ENCODE measurements around the gene INPP4A. TPM values are rescaled to one million over a fixed set of nuclear protein-coding genes. Genes with fewer than 3 reads are reported as not detected.

The INPP4A gene
- total and polyA plus RNA-seq, 2 of the 13 experiments (the other 11 are each of a cell fraction or from before 2014, with no cell fraction given), result 10.1 to 10.9 TPM

DNA sequence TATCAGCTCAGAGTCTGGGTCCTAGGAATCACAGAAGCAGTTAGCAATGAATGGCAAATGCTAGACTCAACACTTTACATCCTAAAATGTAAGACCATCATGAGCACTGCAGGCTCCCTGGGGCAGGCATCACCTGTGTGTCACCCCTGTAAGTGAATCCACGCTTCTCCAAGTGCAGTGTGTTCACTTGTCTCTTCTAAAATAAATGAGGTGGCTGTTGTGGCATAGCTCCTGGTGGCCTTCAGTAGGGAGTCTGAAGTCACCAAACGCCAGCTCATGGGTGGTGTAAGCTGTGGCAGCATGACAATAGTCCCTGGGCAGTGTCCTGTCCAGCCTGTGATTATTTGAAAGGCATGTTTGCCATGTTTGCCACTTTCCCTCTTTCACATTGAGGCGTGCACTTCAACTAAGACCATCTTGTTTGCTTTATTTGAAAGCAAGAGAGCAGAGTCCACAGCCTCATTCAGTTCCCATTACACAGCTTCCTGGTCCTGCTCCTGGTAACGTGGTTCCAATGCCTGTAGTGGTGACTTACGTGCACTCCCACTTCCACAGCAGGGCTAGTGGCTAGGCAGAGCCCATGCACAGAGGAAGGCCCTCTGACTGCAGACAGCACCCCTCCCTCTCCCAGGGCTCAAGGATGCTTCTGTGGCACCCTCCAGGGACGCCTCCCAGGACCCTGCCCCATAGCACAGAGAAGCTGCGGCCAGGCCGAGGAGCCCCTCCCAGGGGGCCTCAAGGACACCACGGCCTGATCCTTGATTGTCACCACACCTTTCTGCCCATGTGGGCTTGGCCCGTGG lies 139.4 kb downstream of the INPP4A start (continued):
- TF ChIP-seq ZNF550 (CRISPR knock-in tag; IDR thresholded peaks at IDR 0.05; ENCODE audit: borderline replicate concordance) (no peak), SAP130 (CRISPR knock-in tag; IDR thresholded peaks at IDR 0.05; ENCODE audit: low read depth) (peak; percentile 94), POLR2A (IDR thresholded peaks at IDR 0.05; ENCODE audit: insufficient read depth in 1 of 2, low read depth in 2 of 2, low read length in 2 of 2) (peak; percentile 56 to 71), ZNF644 (CRISPR knock-in tag; IDR thresholded peaks at IDR 0.05; ENCODE audit: low read depth) (peak; percentile 97), EP300 (IDR thresholded peaks at IDR 0.05; ENCODE audit: low read depth in 2 of 2, low read length in 2 of 2) (0 out of 4 replicates have a peak, but pooled peaks of 1 of the 2 experiments have one; percentile 57), EP300 (CRISPR knock-in tag; IDR thresholded peaks at IDR 0.05; ENCODE audit: borderline replicate concordance) (peak; percentile 55; the same call in 1 of the 2 replicates), MAFK (conservative IDR thresholded peaks at IDR 0.05 in 1 of 2, IDR thresholded peaks at IDR 0.05 in 1 of 2; ENCODE audit: low read length in 2 of 2) (no peak), ZNF883 (CRISPR knock-in tag; IDR thresholded peaks at IDR 0.05; ENCODE audit: not compliant biosample characterization) (no peak), ZNF605 (CRISPR knock-in tag; IDR thresholded peaks at IDR 0.05) (peak; percentile 54)
- TF ChIP-seq, protein P1, sequence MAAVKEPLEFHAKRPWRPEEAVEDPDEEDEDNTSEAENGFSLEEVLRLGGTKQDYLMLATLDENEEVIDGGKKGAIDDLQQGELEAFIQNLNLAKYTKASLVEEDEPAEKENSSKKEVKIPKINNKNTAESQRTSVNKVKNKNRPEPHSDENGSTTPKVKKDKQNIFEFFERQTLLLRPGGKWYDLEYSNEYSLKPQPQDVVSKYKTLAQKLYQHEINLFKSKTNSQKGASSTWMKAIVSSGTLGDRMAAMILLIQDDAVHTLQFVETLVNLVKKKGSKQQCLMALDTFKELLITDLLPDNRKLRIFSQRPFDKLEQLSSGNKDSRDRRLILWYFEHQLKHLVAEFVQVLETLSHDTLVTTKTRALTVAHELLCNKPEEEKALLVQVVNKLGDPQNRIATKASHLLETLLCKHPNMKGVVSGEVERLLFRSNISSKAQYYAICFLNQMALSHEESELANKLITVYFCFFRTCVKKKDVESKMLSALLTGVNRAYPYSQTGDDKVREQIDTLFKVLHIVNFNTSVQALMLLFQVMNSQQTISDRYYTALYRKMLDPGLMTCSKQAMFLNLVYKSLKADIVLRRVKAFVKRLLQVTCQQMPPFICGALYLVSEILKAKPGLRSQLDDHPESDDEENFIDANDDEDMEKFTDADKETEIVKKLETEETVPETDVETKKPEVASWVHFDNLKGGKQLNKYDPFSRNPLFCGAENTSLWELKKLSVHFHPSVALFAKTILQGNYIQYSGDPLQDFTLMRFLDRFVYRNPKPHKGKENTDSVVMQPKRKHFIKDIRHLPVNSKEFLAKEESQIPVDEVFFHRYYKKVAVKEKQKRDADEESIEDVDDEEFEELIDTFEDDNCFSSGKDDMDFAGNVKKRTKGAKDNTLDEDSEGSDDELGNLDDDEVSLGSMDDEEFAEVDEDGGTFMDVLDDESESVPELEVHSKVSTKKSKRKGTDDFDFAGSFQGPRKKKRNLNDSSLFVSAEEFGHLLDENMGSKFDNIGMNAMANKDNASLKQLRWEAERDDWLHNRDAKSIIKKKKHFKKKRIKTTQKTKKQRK (IDR thresholded peaks at IDR 0.05; ENCODE audit: low read length), result no peak
- TF ChIP-seq, protein P2, sequence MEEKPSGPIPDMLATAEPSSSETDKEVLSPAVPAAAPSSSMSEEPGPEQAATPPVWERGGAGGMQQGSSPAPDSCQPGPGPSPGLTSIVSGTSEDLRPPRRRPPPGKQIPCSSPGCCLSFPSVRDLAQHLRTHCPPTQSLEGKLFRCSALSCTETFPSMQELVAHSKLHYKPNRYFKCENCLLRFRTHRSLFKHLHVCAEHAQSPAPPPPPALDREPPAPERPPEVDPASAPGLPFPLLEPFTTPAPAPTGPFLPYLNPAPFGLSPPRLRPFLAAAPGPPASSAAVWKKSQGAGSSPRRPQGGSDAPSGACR (CRISPR knock-in tag; IDR thresholded peaks at IDR 0.05), result no peak
- TF ChIP-seq, protein P3, sequence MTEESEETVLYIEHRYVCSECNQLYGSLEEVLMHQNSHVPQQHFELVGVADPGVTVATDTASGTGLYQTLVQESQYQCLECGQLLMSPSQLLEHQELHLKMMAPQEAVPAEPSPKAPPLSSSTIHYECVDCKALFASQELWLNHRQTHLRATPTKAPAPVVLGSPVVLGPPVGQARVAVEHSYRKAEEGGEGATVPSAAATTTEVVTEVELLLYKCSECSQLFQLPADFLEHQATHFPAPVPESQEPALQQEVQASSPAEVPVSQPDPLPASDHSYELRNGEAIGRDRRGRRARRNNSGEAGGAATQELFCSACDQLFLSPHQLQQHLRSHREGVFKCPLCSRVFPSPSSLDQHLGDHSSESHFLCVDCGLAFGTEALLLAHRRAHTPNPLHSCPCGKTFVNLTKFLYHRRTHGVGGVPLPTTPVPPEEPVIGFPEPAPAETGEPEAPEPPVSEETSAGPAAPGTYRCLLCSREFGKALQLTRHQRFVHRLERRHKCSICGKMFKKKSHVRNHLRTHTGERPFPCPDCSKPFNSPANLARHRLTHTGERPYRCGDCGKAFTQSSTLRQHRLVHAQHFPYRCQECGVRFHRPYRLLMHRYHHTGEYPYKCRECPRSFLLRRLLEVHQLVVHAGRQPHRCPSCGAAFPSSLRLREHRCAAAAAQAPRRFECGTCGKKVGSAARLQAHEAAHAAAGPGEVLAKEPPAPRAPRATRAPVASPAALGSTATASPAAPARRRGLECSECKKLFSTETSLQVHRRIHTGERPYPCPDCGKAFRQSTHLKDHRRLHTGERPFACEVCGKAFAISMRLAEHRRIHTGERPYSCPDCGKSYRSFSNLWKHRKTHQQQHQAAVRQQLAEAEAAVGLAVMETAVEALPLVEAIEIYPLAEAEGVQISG (CRISPR knock-in tag; IDR thresholded peaks at IDR 0.05), result peak; percentile 85
- TF ChIP-seq, protein P4, sequence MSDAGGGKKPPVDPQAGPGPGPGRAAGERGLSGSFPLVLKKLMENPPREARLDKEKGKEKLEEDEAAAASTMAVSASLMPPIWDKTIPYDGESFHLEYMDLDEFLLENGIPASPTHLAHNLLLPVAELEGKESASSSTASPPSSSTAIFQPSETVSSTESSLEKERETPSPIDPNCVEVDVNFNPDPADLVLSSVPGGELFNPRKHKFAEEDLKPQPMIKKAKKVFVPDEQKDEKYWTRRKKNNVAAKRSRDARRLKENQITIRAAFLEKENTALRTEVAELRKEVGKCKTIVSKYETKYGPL (CRISPR knock-in tag; IDR thresholded peaks at IDR 0.05), result no peak
- TF ChIP-seq, protein P5, sequence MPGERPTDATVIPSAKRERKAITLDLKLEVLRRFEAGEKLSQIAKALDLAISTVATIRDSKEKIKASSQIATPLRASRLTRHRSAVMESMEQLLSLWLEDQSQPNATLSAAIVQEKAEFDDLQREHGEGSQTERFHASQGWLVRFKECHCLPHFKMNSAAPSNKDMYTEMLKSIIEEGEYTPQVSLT (CRISPR knock-in tag; IDR thresholded peaks at IDR 0.05; ENCODE audit: borderline replicate concordance, low read depth), result no peak
- TF ChIP-seq, protein P6, sequence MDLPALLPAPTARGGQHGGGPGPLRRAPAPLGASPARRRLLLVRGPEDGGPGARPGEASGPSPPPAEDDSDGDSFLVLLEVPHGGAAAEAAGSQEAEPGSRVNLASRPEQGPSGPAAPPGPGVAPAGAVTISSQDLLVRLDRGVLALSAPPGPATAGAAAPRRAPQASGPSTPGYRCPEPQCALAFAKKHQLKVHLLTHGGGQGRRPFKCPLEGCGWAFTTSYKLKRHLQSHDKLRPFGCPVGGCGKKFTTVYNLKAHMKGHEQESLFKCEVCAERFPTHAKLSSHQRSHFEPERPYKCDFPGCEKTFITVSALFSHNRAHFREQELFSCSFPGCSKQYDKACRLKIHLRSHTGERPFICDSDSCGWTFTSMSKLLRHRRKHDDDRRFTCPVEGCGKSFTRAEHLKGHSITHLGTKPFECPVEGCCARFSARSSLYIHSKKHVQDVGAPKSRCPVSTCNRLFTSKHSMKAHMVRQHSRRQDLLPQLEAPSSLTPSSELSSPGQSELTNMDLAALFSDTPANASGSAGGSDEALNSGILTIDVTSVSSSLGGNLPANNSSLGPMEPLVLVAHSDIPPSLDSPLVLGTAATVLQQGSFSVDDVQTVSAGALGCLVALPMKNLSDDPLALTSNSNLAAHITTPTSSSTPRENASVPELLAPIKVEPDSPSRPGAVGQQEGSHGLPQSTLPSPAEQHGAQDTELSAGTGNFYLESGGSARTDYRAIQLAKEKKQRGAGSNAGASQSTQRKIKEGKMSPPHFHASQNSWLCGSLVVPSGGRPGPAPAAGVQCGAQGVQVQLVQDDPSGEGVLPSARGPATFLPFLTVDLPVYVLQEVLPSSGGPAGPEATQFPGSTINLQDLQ (CRISPR knock-in tag; IDR thresholded peaks at IDR 0.05), result no peak
